HG03139 (cell line): ENCODE data around the gene PI4K2B.
"Not testable (repeated sequence)": the region's sequence is repeated elsewhere in the genome, so short reads cannot be mapped to it uniquely, and the experiment has no call there.

Source experiments
- ATAC-seq: cut with Tn5 transposase; IDR thresholded peaks from one replicate; pipeline ENCODE4 v1.9.1; 2021; ENCODE audit not compliant: unreplicated experiment

PI4K2B gene

GRCh38 chr4:25240754-25241210 lies 6.9 kb downstream of the PI4K2B start:
- not testable (repeated sequence) for ATAC-seq

DNA sequence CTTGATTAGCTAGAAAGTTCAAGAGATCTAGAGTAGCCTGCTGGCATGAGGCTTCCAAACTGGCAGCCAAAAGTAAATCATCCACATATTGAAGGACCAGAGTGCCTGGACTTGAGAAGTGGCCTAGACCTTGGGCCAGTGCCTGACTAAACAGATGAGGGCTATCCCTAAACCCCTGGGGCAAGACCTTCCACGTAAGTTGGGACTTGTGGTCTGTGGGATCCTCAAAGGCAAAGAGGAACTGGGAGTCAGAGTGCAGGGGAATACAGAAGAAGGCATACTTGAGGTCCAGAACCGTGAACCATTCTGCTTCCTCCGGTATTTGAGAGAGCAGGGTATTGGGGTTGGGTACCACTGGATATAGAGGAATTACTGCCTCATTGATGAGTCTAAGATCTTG lies 8.4 kb downstream of the PI4K2B start:
- ATAC-seq, result not testable (repeated sequence)

- no peak for ATAC-seq
Measured at GRCh38 chr4:25245181-25245580, 11.3 kb downstream of the PI4K2B start.

DNA sequence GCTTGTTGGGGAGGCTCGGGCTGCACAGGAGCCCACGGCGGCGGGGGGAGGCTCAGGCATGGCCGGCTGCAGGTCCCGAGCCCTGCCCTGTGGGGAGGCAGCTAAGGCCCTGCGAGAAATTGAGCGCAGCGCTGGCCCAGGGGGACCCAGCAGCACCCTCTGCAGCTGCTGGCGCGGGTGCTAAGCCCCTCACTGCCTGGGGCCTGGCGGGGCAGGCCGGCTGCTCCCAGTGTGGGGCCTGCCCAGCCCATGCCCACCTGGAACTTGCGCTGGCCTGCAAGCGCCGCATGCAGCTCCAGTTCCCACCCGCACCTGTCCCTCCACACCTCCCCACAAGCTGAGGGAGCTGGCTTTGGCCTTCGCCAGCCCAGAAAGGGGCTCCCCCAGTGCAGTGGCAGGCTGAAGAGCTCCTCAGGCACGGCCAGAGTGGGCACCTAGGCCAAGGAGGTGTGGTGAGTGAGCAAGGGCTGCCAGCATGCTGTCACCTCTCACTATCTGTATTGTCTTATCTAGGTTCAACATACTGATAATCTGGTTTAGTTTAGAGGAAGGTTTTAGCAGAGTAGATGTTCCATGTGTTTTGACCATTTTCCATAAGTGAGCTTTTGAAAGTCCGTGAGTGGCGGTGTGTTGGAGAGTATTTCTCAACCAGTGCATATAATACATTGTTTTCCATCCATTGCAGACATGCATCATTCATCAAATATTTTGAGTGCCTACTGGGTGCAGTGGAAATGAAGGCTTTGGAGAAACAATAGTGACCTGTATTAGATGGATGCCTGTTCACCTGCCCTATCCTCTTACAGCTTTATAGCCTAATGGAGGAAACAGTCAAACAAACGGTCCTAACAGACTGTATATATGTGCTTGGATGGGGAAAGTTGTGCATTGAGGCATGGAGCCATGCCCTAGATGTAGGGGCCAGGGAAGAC lies 13.1 kb downstream of the PI4K2B start:
- no peak for ATAC-seq

GRCh38 chr4:25248875-25249274 lies 15.0 kb downstream of the PI4K2B start:
- ATAC-seq, result not testable (repeated sequence)

DNA sequence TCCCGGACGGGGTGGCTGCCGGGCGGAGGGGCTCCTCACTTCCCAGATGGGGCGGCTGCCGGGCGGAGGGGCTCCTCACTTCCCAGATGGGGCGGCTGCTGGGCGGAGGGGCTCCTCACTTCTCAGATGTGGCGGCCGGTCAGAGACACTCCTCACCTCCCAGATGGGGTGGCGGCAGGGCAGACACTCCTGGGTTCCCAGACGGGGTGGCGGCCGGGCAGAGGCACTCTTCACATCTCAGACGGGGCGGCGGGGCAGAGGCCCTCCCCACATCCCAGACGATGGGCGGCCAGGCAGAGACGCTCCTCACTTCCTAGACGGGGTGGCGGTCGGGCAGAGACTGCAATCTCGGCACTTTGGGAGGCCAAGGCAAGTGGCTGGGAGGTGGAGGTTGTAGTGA lies 15.7 kb downstream of the PI4K2B start:
- ATAC-seq, result not testable (repeated sequence)

DNA sequence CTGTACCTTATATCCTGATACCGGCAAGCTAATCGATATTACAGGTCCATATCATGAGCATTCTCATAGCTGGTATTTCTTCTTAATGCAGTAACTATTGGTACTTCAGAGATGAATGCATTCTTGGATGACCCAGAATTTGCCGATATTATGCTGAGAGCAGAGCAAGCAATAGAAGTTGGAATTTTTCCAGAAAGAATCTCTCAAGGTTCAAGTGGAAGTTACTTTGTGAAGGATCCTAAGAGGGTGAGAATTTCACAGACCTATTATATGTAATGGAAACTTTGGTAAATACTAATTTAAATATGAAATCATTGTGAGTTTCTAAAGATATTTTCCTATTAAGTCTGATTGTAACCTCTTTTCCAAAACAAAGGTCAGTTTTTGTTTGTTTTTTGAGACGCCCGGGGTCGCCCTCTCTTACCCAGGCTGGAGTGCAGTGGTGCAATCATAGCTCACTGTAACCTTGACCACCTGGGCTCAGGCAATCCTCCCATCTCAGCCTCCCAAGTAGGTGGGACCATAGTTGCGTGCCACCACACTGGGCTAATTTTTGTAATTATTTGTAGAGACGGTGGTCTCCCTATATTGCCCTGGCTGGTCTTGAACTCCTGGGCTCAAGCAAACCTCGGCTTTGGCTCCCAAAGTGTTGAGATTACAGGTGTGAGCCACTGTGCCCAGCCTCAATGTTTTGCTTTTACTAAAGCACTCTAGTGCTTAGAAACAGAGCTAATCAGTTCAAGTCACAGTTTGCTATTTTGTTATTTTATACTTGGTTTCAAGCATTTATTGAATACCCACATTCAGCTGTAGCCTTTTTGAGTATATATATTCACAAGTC lies 18.6 kb downstream of the PI4K2B start:
- ATAC-seq, result no peak

GRCh38 chr4:25253071-25253445 lies 19.2 kb downstream of the PI4K2B start:
- ATAC-seq, result no peak

DNA sequence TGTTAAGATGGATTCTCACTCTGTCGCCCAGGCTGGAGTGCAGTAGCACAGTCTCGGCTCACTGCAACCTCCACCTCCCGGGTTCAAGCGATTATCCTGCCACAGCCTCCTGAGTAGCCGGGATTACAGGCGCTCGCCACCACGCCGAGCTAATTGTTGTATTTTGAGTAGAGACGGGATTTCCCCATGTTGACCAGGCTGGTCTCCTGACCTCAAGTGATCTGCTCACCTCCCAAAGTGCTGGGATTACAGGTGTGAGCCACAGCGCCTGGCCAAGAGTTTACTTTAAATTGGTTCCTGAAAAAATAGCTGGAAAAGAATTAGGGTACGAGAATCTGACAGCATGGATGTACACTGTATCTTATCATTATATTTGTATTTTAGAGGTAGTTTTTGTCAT lies 20.0 kb downstream of the PI4K2B start:
- ATAC-seq, result not testable (repeated sequence)

DNA sequence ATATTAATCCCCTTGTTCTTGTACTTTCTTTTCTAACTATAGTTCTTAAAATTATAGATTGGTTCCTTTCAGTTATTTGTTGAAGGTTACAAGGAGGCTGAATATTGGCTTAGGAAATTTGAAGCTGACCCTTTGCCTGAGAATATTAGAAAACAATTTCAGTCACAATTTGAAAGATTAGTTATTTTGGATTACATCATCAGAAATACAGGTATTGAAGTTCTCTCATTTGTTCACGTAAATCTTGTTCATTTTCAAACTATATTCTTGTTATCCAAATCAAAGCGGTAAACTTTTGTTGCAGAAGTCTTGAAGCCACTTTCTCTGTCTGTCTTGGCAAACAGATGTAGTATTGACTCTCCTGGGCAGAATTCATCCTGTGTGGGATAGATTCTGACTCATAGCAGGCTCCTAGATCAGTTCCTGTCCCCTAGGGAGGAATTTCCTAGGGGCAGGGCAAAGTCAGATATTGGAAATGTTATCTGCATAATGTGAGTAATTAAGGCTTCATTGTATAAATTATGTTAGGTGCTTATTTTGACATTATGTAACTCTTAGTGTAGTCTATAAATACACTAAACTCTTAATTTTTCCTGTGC lies 25.2 kb downstream of the PI4K2B start:
- ATAC-seq, result no peak

DNA sequence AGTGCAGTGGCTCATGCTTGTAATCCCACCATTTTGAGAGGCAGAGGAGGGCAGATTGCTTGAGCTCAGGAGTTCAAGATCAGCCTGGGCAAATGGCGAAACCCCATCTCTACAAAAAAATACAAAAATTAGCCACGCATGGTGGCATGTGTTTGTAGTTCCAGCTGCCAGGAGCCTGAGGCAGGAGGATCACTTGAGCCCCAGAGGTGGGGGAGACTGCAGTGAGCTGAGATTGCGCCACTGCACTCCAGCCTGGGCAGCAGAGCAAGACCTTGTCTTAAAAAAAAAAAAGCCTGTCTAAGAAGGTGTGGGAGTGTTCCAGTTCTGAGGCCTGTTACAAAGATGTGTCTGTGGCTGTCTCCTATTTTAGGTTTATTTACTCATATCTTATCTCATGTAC lies 38.0 kb downstream of the PI4K2B start:
- ATAC-seq, result no peak

DNA sequence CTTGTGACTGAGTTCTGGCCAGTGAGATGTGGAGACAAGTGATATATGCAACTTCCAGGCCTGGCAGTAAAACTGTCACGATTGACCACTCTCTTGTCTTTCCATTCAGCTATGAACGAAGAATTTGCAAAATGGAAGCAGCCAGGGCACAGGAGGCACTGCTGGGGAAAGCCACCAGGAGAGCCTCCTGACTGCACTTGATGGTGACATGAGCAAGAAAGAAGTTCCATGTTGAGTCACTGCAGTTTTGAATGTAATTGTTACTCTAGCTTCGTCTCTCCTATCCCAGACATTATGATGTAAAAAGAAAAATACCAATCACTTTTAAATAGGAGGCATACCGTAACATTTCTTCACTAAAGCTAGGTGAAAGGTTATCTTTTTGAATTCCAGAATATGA lies 46.4 kb downstream of the PI4K2B start:
- no peak for ATAC-seq

DNA sequence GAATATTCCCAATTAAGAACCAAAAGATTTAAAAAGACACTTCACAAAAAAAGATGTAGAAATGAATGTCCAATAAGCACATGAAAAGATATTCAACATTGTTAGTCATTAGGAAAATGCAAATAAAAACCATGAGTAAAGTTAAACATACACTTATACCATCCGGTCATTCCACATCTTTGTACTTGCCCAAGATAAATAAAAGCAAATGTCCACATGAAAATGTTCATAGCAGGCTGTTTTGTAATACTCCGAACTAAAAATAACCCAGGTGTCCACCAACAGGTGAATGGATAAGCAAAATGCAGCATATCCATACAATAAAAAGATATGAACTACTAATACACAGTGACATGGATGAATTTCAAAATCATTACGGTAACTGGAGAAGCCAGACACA lies 50.1 kb downstream of the PI4K2B start:
- ATAC-seq, result no peak

DNA sequence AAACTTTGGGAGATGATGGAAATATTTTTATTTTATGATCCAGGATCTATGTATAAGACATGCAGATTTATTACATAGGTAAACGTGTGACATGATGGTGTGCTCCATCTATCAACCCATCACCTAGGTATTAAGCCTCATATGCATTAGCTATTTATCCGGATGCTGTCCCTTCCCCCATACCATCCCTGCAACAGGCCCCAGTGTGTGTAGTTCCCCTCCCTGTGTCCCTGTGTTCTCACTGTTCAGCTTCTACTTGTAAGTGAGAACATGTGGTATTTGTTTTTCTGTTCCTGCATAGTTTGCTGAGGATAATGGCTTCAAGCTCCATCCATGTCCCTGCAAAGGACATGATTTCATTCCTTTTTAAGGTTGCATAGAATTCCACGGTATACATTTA lies 50.6 kb downstream of the PI4K2B start:
- ATAC-seq, result no peak

- ATAC-seq, result no peak
Measured at GRCh38 chr4:25290490-25291067, 56.7 kb downstream of the PI4K2B start.

DNA sequence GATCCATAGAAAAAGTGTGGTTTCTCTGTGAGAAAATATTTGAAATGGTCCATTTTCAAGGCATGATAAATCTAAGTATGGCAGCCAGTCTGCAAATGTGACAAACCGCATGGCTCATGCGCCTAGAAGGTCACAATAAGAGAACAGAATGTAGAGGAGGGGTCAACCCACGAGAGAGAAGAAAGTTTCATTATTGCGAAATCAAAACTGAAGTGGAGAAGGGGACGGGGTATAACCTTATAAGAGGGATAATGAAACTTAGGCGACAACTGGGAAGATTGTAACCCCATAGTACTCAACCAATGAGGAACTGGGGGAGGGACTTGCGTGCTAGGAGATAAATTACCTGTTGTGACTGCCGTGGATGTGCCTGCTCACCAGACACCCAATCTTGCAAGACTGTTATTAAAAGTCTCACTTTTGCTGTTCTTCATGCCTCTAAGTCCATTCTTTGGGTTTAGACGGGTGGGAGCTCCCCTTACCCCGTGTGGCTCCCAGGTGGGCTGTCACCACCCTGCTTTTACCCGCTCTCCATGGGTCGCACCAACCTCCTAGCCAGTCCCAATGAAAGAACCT lies 57.4 kb downstream of the PI4K2B start:
- ATAC-seq, result no peak

DNA sequence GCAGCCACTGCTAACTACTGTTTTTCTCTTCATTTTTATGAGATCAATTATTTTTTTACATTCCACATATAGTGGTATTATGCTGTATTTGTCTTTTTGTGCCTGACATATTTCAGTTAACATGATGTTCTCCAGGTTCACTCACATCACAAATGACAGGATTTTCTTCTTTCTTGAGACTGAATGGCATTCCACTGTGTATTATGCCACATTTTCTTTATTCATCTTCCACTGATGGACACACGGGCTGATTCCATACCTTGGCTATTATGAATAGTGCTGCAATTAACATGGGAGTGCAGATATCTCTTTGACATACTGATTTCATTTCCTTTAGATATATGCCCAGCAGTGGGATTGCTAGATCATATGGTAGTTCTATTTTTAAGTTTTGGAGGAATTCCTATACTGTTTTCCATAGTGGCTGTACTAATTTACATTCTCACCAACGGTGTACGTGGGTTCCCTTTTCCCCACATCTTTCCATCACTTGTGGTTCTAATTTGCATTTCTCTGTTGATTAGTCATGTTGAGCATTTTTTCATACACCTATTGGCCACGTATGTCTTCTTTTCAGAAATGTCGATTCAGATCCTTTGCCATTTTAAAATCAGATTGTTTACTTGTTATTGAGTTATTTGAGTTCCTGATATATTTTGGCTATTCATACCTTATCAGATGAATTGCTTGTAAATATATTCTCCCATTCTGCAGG lies 63.9 kb downstream of the PI4K2B start:
- no peak for ATAC-seq

DNA sequence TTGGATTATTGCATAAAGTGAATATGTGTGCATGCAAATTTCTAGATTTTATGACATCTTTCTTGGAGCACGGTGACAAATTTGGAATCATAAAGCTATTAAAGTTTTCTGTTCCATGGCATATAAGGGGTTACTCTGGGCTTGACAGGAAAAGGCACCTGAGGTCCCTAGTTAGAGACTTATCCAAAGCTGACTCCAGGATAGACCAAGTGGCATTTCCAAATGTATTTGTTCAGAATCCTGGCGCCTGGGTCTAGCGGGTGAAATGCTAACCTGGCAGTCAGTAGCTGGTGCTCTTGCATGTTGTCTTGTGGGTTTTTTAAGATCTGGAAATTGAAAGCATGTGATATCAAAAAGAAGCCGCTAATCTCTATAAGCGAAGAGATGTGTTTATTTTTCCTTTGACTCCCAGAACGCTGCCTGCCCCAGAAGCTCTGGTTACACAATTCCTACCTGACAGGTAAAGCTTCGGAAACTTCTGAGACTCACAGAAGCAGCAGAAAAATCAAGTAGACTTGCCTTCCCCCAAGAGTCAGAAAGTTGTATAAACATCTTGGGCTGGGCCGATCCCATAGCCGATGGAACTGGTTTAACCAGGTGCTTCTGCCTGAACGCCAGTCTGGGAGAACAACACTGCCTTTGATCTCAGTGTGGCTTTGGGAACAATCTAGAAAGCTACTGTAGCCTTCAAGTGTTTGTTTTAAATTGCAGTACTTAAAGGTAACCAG lies 65.8 kb downstream of the PI4K2B start:
- no peak for ATAC-seq

DNA sequence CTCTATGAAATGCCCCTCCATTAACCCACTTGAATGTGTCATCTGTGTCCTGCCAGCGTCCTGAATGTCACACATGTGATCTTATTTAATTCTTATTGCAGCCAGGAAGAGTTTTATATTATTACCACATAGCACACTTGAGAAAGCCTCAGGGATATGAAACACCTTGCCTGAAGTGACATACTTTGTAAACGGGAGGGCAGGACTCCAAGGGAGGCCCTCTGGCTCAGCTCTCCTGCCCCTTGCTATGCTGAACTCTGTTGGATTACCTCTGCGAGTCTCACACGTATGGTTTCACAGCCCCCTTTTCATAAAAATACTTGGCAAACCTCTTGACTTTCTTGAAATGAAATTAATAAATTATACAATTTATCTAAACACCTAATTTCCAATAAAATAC lies 67.6 kb downstream of the PI4K2B start:
- ATAC-seq, result no peak
